Urinary bladder (tissue), 4 donors: Measurements from ENCODE around the gene TMEM184B. TPM values are rescaled to one million over a fixed set of nuclear protein-coding genes. Genes with fewer than 3 reads are reported as not detected.

Experiments
- DNase-seq: peaks from one replicate; pipeline ENCODE4 v3.0.0-alpha.2; 2015; ENCODE audit errors: extremely low spot score
- H3K27ac ChIP-seq: one replicate; pipeline ENCODE4 v1.5.1; 2013; ENCODE audit warnings: low read depth, mild to moderate bottlenecking, moderate library complexity
- H3K36me3 ChIP-seq: one replicate; pipeline ENCODE4 v1.6.1; 2013; ENCODE audit warnings: mild to moderate bottlenecking, moderate library complexity; ENCODE audit not compliant: insufficient read depth
- H3K4me1 ChIP-seq: one replicate; pipeline ENCODE4 v1.6.1; 2013; ENCODE audit warnings: mild to moderate bottlenecking, moderate library complexity; ENCODE audit not compliant: insufficient read depth
- H3K4me3 ChIP-seq: one replicate; pipeline ENCODE4 v1.5.1; 2013; ENCODE audit warnings: low read depth, low read length
- WGBS: extraction: QIAGEN DNeasy Blood & Tissue Kit; methylation state at CpG from one replicate; pipeline ENCODE4 v1.1.7; 2013; 5-methylcytosine and 5-hydroxymethylcytosine counted together
- polyA plus RNA-seq: library from polyadenylated mRNA; stranded (reverse); fragments of 200-250 nt; gene quantifications from one replicate; pipeline ENCODE4 v1.2.3, GENCODE V29; 2013
- total RNA-seq: library from RNA; depleted of rRNA; stranded (reverse); fragments of >200 nt; gene quantifications from one replicate; pipeline ENCODE4 v1.2.3, GENCODE V29; 2014
- donor health status: healthy with polysubstance abuse.
- donor health status: healthy.

Gene TMEM184B
- total and polyA plus RNA-seq, 2 donors = 24.8 to 51.5 TPM

DNA sequence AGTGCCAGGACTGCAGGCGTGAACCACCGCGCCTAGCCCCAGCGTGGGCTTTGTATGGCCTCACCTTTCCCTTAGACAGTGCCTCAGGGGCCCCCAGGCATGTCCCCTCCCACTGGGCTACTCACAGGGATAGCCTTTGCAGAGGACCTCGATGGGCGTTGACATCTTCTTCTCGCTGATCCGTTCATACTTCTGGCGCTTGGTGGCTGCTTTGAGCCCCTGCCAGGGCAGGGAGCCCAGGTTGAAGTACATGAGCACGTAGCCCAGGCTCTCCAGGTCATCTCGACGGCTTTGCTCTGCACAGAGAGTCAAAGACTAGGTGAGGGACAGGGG lies 26.9 kb upstream of the TMEM184B start:
- peaks cover 13% of the 10 kb centered on the region for H3K36me3 ChIP-seq

DNA sequence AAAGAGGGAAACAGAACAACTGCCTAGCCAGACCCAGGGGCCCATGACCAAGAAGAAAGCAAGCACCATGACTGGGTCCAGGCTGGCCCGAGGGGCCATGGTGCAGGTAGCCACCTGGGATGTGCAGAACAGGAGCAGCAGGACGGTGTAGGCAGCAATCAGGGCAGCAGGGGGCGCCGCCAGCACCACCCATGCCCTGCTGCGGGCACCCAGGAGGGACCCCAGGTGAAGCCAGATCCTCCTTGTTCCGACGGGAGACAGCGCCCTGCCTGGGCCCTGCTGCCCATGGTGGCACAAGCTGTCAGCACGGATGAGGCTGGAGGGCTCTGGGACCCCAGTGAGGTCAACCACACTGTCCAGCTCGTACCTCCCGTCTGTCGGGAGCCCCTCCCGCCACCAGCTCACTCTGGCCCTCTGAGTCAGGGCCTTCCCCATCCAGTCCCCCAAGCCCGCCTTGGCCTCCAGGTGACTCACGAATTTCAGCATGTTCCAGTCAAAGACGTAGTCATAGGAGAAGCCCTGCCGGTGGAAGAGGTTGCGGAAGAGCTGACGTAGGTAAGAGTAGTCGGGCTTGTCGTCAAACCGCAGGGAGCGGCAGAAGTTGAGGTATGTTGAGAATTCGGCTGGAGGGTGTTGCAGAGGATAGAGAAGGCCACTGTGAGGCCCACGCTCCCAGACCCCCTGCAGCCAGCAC lies 25.6 kb upstream of the TMEM184B start:
- no peak for DNase-seq
- 87% methylated on average over 25 of the region's 25 CpGs for WGBS
- H3K27ac ChIP-seq = no peak overlapping the region
- H3K4me3 ChIP-seq = no peak overlapping the region
- H3K4me1 ChIP-seq = no peaks in the 10 kb centered on the region
- peaks cover 17% of the 10 kb centered on the region for H3K36me3 ChIP-seq

More for the DNA sequence above, 26.9 kb upstream of the TMEM184B start:
- no peak for DNase-seq
- Histone ChIP-seq H3K4me1 (no peaks in the 10 kb centered on the region), H3K27ac (no peak overlapping the region), H3K4me3 (no peak overlapping the region)
- 83% methylated on average over 12 of the region's 12 CpGs for WGBS

DNA sequence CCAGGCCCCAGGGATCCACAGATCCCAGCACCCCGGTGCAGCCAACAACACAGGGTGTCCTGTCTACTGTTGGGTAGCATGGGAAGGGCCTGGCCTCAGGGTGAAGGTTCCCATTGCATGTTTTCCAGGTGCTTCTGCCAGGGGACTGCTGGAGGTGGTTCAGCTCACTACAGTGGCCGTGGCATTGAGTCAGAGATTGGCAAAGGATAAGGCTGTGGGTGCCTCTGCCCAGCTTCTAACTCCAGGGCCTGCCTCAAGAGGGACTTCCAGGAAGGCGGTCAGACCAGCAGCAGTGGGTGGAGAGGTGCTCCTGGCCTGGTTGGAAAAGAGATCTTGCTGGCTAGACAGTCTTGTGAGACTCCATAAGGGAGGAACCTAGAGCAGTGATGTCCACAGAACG lies 23.6 kb upstream of the TMEM184B start:
- H3K4me3 ChIP-seq = no peak overlapping the region
- H3K27ac ChIP-seq = no peak overlapping the region
- H3K36me3 ChIP-seq = peaks cover 13% of the 10 kb centered on the region
- H3K4me1 ChIP-seq = no peaks in the 10 kb centered on the region
- WGBS = 77% methylated on average over 4 of the region's 4 CpGs
- DNase-seq = no peak

DNA sequence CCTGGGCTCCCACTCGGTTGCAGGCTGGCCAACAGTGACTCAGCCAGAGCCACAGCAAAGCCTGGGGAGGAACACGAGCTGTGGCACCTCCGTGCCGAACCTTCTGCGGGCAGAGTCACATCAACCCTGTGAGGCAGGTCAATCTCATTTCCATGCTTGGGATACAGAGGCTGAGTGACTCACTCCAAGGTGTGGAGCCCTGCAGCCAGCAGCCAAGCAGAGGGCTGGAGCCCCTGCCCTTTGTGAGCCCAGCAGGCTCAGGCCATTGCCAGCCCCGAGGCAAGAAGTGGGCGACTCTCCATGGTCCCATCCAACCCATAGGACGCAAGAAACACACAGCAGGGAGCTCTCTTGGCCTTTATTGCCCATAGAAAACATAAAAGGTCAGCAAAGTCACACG lies 23.1 kb upstream of the TMEM184B start:
- WGBS = 82% methylated on average over 9 of the region's 9 CpGs
- DNase-seq = no peak
- Histone ChIP-seq H3K27ac (no peak overlapping the region), H3K4me1 (no peaks in the 10 kb centered on the region), H3K36me3 (peaks cover 13% of the 10 kb centered on the region), H3K4me3 (no peak overlapping the region)

DNA sequence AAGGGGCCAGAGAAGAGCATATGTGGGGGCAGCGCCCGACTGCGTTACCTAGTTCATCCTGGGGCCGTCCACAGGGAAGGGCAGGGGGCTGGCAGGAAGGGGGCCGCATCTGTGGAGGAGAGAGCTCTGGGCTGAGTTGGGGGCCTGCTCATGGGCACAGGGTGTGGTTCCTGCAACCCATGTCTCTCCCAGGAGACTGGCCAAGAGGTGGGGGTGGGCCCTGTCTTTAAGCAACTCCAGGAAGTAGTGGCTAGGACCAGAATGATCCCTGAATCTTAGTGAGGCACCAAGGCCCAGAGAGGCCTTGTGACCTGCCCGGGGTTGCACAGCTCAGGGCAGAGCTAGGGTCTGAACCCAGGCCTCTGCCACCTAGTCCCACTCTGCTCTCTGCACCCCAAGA lies 22.5 kb upstream of the TMEM184B start:
- DNase-seq = no peak
- H3K36me3 ChIP-seq = peaks cover 9% of the 10 kb centered on the region
- no peak overlapping the region for H3K4me3 ChIP-seq
- 90% methylated on average over 6 of the region's 6 CpGs for WGBS
- no peaks in the 10 kb centered on the region for H3K4me1 ChIP-seq
- H3K27ac ChIP-seq = no peak overlapping the region

DNA sequence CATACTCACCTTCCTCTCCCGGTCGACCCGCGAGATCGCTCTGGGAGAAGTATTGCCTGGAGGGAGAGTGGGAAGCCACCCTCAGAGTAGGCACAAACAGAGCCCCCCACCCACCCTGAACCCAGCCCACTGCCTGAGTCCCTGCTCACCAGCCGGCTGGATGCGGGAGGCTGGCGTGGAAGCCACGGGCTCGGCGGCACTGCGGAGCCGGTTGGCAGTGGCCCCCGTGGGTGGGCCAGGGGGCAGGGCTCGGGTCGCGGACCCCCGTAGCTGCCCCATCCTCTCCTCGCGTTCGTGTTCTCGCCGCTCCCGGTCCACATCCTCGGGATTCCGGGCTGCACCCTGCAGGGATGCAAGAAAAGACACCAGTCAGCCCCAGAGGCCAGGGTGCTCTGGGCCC lies 21.4 kb upstream of the TMEM184B start:
- H3K4me3 ChIP-seq = no peak overlapping the region
- H3K36me3 ChIP-seq = peaks cover 8% of the 10 kb centered on the region
- no peak for DNase-seq
- H3K4me1 ChIP-seq = no peaks in the 10 kb centered on the region
- H3K27ac ChIP-seq = no peak overlapping the region
- 91% methylated on average over 26 of the region's 26 CpGs for WGBS

DNA sequence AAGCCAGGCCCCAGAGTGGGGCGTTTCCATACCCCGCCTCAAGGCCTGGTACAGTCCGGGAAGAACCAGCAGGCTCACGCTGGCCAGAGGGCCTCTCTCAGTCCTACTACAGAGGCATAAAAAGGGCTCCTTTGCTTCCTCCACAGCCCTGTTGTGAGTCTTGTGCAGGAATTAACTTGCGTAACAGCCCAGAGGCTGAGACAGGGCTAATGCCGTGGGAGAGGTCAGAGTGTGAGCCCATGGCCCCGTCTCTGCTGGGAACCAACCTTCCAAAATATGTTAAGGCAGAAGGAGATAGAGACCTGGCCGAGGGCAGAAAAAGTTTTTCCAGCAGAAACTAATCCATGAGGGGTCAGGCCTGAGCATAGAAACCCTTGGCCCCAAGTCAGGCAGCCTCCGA lies 19.9 kb upstream of the TMEM184B start:
- DNase-seq = no peak
- Histone ChIP-seq H3K4me1 (no peaks in the 10 kb centered on the region), H3K27ac (no peak overlapping the region), H3K4me3 (no peak overlapping the region), H3K36me3 (peaks cover 6% of the 10 kb centered on the region)
- 81% methylated on average over 9 of the region's 9 CpGs for WGBS

DNA sequence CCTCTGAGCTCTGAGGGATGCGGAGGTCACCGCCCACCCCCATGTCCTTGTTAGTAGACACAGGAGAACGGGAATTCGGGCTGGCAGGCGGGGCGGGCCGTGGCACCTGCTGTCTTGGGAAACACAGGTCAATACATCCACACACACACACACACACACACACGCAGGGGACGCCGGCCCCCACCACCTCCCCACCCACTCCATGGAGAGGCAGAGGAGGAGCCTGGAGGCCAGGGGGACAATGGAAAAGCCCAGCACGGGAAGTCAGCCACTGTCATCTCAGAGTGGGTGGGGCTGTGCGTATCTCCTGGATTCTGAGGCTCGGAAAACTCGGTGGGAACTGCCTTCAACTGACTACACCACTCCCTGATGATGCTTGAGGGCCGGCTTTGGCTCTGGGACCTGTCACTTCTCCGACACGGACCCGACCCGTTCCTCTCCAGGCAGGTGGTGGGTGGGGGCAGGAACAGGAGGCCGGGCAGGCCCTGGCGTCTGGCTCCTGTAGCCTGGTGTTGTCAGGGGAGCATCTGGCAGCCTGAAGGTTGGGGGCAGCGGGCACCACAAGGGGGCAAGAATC lies 18.5 kb upstream of the TMEM184B start:
- H3K36me3 ChIP-seq = peaks cover 4% of the 10 kb centered on the region
- H3K4me1 ChIP-seq = no peaks in the 10 kb centered on the region
- DNase-seq = no peak
- H3K27ac ChIP-seq = no peak overlapping the region
- no peak overlapping the region for H3K4me3 ChIP-seq
- 59% methylated on average over 22 of the region's 22 CpGs for WGBS

DNA sequence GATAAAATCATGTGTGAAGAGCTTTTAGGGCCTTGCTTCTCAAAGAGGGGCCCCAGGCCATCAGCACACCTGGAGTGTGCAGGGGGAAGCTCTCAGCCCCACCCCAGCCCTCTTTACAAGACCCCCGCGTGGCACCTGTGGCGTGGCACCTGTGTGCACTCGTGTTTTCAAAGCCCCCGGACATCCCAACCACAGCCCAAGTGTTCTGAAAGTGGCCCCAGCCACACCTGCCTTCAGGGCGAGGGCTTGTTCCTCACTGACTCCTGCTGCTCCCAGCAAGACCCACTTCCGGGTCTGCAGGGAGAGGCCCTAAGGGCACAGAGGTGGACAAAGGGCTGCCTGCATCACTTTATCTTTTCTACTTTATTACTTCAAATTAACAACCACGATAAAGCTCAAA lies 17.5 kb upstream of the TMEM184B start:
- Histone ChIP-seq H3K4me1 (no peaks in the 10 kb centered on the region), H3K4me3 (no peak overlapping the region), H3K36me3 (peaks cover 3% of the 10 kb centered on the region), H3K27ac (no peak overlapping the region)
- DNase-seq = no peak
- WGBS = 80% methylated on average over 8 of the region's 8 CpGs

DNA sequence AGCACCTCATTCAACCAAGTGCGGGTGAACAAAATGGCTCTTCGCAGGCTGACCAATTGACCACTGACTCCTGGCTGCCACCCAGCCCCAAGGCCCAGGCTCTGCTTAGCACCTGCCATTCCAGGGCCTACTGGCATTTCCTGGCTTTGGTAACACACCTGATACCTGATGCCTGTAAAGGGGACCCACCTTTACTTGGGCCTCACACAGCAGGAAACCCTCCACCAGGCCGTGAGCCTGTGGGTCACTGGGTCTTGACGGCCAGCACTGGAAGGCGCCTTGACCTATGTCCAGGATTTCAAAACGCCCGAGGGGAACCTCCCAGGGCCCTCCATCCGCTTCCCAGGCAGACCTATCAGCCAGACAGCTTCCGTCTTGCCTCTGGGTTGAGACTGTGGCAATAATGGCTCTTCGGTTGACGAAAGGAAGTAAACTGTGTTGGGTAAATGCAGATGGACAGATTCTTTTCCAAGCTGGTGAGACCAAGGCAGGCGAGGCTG lies 16.8 kb upstream of the TMEM184B start:
- Histone ChIP-seq H3K4me3 (no peak overlapping the region), H3K36me3 (peaks cover 3% of the 10 kb centered on the region), H3K27ac (no peak overlapping the region), H3K4me1 (no peaks in the 10 kb centered on the region)
- DNase-seq = no peak
- 76% methylated on average over 12 of the region's 12 CpGs for WGBS

DNA sequence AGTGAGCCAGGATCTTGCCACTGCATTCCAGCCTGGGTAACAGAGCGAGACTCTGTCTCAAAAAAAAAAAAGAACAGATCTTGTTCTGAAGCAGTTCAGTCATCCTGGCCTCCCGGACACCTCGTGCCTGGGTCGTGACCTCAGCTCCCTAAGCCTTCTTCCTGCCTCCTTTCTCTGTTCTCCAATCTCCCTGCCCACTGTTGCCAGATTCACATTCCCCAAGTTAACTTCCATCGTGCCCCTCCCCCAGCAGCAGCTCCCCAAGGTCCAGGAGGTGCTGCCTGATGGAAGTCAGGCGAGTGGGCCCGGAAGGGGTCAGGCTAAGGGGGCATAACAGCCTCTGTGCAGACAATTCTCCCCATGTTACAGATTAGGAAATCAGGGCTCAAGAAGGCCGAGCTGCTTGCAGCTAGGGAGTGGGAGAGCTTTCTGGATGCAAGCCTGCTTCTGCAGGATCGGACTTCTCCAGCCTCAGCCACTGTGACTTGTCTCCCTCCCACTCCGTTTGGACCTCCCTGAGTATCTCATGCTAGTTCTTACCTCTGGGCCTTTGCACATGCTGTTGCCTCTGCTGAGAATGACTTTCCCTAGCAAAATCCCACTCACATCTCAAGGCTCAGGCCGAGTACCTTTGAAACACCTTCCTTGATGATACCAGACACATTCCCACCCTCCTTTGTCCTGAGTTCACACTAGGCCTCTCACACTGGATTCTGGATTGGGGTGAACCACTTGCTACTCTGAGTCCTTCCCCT lies 14.3 kb upstream of the TMEM184B start:
- H3K4me3 ChIP-seq = no peak overlapping the region
- no peaks in the 10 kb centered on the region for H3K4me1 ChIP-seq
- no peak overlapping the region for H3K27ac ChIP-seq
- WGBS = 48% methylated on average over 11 of the region's 11 CpGs
- DNase-seq = no peak
- no peaks in the 10 kb centered on the region for H3K36me3 ChIP-seq

DNA sequence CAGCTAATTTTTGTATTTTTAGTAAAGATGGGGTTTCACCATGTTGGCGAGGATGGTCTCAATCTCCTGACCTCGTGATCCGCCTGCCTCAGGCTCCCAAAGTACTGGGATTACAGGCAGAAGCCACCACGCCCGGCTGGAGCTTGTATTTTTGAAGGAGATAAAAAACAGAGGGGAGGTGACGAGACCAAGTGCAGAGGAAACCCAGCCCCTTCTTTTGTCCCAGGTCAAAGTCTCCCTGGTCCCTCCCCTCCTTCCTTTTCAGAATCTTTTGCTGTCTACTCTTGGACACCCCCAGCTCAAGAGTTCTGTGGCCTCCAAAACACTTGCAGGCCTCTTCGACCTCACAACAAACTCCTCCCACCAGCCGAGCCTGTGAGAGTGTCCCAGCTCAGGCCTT lies 12.2 kb upstream of the TMEM184B start:
- WGBS = 71% methylated on average over 8 of the region's 8 CpGs
- no peaks in the 10 kb centered on the region for H3K36me3 ChIP-seq
- H3K27ac ChIP-seq = no peak overlapping the region
- no peak for DNase-seq
- H3K4me1 ChIP-seq = no peaks in the 10 kb centered on the region
- no peak overlapping the region for H3K4me3 ChIP-seq

DNA sequence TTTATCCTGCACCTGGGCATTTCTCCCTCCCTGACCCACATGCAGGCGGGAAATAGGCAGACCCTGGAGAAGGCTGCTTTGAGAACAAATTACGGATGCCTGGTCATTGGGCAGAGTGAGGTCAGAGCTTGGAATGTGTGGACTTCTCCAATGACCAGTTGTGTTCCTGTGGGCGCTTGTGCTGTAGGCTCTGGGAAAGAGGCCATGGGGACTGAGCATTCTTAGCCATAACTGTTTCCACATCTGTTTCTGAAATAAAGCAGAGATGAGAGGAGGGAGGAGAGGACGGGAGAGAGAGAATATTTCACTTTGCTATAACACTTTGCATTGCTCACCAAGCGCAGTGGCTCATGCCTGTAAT lies 11.2 kb upstream of the TMEM184B start:
- no peak for DNase-seq
- H3K4me3 ChIP-seq = no peak overlapping the region
- 49% methylated on average over 5 of the region's 5 CpGs for WGBS

DNA sequence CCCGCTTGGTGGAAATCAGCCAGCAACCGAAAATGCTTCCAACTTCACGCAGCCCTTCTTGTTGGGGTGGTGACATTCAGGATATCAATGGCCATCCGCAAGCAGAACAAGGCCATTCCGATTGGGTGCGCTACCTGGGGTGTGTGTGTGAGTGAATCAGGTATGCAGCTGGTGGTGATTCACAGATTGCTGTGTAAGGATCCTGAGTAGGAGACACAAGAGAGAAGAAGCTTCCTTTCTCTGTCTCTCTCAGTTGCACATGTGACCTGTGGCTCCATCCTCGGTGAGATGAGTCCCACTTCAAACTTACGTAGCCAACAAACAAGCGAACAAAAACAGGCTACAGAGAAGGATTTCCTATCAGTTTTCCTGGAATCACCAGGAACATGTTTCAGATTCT lies 9.6 kb upstream of the TMEM184B start:
- DNase-seq = no peak
- WGBS = 92% methylated on average over 9 of the region's 9 CpGs
- H3K4me3 ChIP-seq = no peak overlapping the region
- no peaks in the 10 kb centered on the region for H3K4me1 ChIP-seq
- no peak overlapping the region for H3K27ac ChIP-seq
- H3K36me3 ChIP-seq = no peaks in the 10 kb centered on the region

More for the DNA sequence above, 11.2 kb upstream of the TMEM184B start:
- Histone ChIP-seq H3K4me1 (no peaks in the 10 kb centered on the region), H3K27ac (no peak overlapping the region), H3K36me3 (no peaks in the 10 kb centered on the region)
